DND-41 (cell line): ENCODE data around the gene ITIH5.

Experiments used
- ATAC-seq: fragments of 200-7000 bp; cut with Tn5 transposase; 3 replicates; pipeline ENCODE4 v1.9.1; 2021; ENCODE audit warnings: low read depth; ENCODE audit not compliant: insufficient read depth
- DNase-seq: peaks from one replicate; pipeline ENCODE4 v3.0.0-alpha.2; 2020
- H2AFZ ChIP-seq: 2 replicates; pipeline ENCODE4 v1.6.0; 2012; ENCODE audit warnings: low read depth, low read length
- H3K27ac ChIP-seq: 2 replicates; pipeline ENCODE4 v1.5.1; 2012; ENCODE audit warnings: low read length, inconsistent platforms
- H3K27me3 ChIP-seq: fragments of 200-600 bp; sonication (generic); 2 replicates; pipeline ENCODE4 v1.6.0; 2012; ENCODE audit warnings: low read length, mild to moderate bottlenecking, inconsistent platforms; ENCODE audit not compliant: insufficient read depth, poor library complexity
- H3K36me3 ChIP-seq: 2 replicates; pipeline ENCODE4 v1.5.1; 2012; ENCODE audit warnings: low read length, inconsistent platforms; ENCODE audit not compliant: insufficient read depth
- H3K4me1 ChIP-seq: 2 replicates; pipeline ENCODE4 v1.5.1; 2012; ENCODE audit warnings: mild to moderate bottlenecking, low read length; ENCODE audit not compliant: insufficient read depth
- H3K4me2 ChIP-seq: 2 replicates; pipeline ENCODE4 v1.6.0; 2012; ENCODE audit warnings: mild to moderate bottlenecking, moderate library complexity, low read length, inconsistent platforms; ENCODE audit not compliant: insufficient read depth
- H3K4me3 ChIP-seq, 2 experiments: fragments of 200-600 bp in 1 of 2; shearing (Covaris generic) in 1 of 2; 2 replicates each; pipeline ENCODE4 v1.5.1; 2012 to 2016; ENCODE audit warnings: inconsistent platforms in 2 of 2, low read length in 2 of 2, mild to moderate bottlenecking in 2 of 2, low read depth in 1 of 2, moderate library complexity in 1 of 2
- H3K79me2 ChIP-seq: 2 replicates; pipeline ENCODE4 v1.6.0; 2012; ENCODE audit warnings: low read length, inconsistent platforms; ENCODE audit not compliant: insufficient read depth
- H3K9ac ChIP-seq: 2 replicates; pipeline ENCODE4 v1.6.0; 2012; ENCODE audit warnings: low read depth, mild to moderate bottlenecking, inconsistent platforms, low read length, moderate library complexity
- H3K9me3 ChIP-seq: 2 replicates; pipeline ENCODE4 v1.5.1; 2012; ENCODE audit warnings: low read length, moderate library complexity, mild to moderate bottlenecking, inconsistent platforms; ENCODE audit not compliant: insufficient read depth, severe bottlenecking
- H4K20me1 ChIP-seq: 2 replicates; pipeline ENCODE4 v1.6.0; 2012; ENCODE audit warnings: low read length; ENCODE audit not compliant: insufficient read depth
- EZH2 ChIP-seq: IDR thresholded peaks from 3 replicates; pipeline ENCODE4 v1.6.1; 2012; ENCODE audit warnings: borderline replicate concordance, low read depth, mild to moderate bottlenecking, moderate library complexity, low read length, inconsistent platforms; ENCODE audit not compliant: severe bottlenecking
- TF ChIP-seq, protein P1 (sequence below): IDR thresholded peaks from 2 replicates; pipeline ENCODE4 v1.5.1; 2012; ENCODE audit warnings: borderline replicate concordance, low read length, moderate library complexity, mild to moderate bottlenecking; ENCODE audit not compliant: poor library complexity, severe bottlenecking; ENCODE audit errors: extremely low read depth

ITIH5 gene

DNA sequence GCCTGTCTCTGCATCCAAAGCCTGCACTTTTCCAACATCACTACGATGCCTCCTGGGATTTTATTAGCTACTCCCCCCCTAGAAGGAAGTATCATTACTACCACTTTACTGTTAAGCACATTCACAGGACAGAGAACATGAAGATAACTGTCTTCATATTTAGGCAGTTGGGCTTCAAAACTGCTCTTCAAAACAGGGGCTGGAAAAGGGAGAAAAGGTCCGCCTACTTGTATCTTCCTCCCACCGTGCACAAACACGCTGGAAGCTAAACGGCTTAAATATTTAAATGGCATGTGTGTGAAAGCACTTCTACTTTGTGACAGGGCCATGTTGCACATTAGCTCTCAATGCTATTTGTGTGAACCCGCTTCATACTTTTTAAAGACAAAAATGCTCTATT lies 999 bp downstream of the ITIH5 start:
- DNase-seq (no peak), ATAC-seq (no peak)
- H3K27me3 ChIP-seq, result no peaks in the 10 kb centered on the region
- no peaks in the 10 kb centered on the region for H3K79me2 ChIP-seq
- no peak overlapping the region for H3K4me2 ChIP-seq
- H3K36me3 ChIP-seq, result no peaks in the 10 kb centered on the region
- H3K9me3 ChIP-seq, result no peaks in the 10 kb centered on the region
- no peak for TF ChIP-seq EZH2
- TF ChIP-seq, protein P1, sequence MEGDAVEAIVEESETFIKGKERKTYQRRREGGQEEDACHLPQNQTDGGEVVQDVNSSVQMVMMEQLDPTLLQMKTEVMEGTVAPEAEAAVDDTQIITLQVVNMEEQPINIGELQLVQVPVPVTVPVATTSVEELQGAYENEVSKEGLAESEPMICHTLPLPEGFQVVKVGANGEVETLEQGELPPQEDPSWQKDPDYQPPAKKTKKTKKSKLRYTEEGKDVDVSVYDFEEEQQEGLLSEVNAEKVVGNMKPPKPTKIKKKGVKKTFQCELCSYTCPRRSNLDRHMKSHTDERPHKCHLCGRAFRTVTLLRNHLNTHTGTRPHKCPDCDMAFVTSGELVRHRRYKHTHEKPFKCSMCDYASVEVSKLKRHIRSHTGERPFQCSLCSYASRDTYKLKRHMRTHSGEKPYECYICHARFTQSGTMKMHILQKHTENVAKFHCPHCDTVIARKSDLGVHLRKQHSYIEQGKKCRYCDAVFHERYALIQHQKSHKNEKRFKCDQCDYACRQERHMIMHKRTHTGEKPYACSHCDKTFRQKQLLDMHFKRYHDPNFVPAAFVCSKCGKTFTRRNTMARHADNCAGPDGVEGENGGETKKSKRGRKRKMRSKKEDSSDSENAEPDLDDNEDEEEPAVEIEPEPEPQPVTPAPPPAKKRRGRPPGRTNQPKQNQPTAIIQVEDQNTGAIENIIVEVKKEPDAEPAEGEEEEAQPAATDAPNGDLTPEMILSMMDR, result no peak
- no peak overlapping the region for H3K4me3 ChIP-seq
- no peaks in the 10 kb centered on the region for H3K4me1 ChIP-seq
- H2AFZ ChIP-seq, result no peak overlapping the region
- no peaks in the 10 kb centered on the region for H4K20me1 ChIP-seq
- no peak overlapping the region for H3K27ac ChIP-seq
- no peak overlapping the region for H3K9ac ChIP-seq

DNA sequence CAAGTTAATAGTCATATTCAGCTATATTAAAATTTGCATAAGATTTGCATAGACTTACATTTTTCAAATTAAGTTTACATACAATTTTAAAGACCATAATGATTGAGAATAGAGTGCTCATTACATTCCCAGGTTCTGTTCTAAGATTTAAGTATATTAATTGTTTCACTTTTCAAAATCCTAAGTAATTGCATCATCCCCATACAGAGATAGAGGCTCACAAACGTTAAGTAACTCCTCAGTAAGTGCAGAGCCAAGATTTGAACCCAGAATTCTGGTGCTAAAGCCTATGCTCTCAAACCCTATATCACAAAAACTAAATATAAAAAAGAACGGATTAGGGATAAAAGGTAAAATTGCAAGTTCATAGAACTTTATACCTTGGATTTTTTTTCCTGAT lies 2.1 kb downstream of the ITIH5 start:
- Histone ChIP-seq H3K9me3 (no peaks in the 10 kb centered on the region), H4K20me1 (no peaks in the 10 kb centered on the region), H3K4me1 (no peaks in the 10 kb centered on the region), H3K27me3 (no peaks in the 10 kb centered on the region), H3K9ac (no peak overlapping the region), H3K27ac (no peak overlapping the region), H3K79me2 (no peaks in the 10 kb centered on the region), H3K4me3 (no peak overlapping the region), H3K4me2 (no peak overlapping the region), H2AFZ (no peak overlapping the region), H3K36me3 (no peaks in the 10 kb centered on the region)
- ATAC-seq, result no peak
- no peak for TF ChIP-seq EZH2
- TF ChIP-seq, protein P1, result no peak
- DNase-seq, result no peak

DNA sequence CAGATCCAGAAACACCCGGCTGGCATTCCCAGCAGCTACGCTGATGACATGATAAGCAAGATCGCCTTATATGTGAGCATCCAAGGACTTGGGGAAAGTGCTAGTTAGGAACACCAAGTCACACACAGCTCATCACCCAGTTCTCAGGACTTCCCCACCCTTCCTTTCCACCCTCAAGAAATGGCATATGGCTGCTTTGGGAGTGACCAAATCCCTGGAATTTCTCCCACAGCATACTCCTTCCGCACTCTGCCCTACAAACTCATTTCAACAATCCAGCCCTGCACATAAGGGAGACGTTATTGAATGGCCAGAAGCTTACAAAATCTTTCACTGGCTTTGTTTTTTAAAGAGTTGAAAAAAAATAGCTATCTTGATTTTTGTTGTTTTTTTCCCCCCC lies 4.2 kb downstream of the ITIH5 start:
- H3K36me3 ChIP-seq, result no peaks in the 10 kb centered on the region
- H3K79me2 ChIP-seq, result no peaks in the 10 kb centered on the region
- no peak overlapping the region for H3K27ac ChIP-seq
- H3K4me2 ChIP-seq, result no peak overlapping the region
- H3K9me3 ChIP-seq, result no peaks in the 10 kb centered on the region
- no peaks in the 10 kb centered on the region for H3K27me3 ChIP-seq
- no peak overlapping the region for H2AFZ ChIP-seq
- TF ChIP-seq, protein P1, result no peak
- TF ChIP-seq EZH2, result no peak
- DNase-seq (no peak), ATAC-seq (no peak)
- no peak overlapping the region for H3K4me3 ChIP-seq
- no peak overlapping the region for H3K9ac ChIP-seq
- H4K20me1 ChIP-seq, result no peaks in the 10 kb centered on the region
- H3K4me1 ChIP-seq, result no peaks in the 10 kb centered on the region

DNA sequence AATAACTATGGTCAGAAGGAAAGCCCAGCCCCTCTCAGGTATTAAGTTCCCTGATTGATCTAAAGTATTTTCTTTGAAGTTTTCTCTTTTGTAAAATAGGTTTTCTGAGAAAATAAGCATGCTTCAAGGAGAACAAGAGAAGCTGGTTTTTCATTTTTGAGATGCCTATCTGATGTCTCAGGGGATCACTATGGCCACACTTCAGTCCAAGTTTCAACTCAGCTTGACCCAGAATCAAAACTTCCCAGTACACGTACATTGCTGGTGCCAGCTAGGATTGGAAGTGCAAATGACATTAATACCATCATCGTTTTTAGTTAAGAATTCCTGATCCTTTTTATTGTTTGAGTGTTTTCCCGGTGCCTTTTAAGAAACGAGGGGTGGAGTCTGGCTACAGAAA lies 7.2 kb downstream of the ITIH5 start:
- H3K4me3 ChIP-seq, result no peak overlapping the region
- no peak overlapping the region for H3K4me2 ChIP-seq
- DNase-seq (no peak), ATAC-seq (no peak)
- H3K9me3 ChIP-seq, result no peaks in the 10 kb centered on the region
- TF ChIP-seq EZH2, result no peak
- no peak overlapping the region for H3K9ac ChIP-seq
- no peaks in the 10 kb centered on the region for H3K27me3 ChIP-seq
- H2AFZ ChIP-seq, result no peak overlapping the region
- no peaks in the 10 kb centered on the region for H3K79me2 ChIP-seq
- H3K4me1 ChIP-seq, result no peaks in the 10 kb centered on the region
- H3K27ac ChIP-seq, result no peak overlapping the region
- no peaks in the 10 kb centered on the region for H3K36me3 ChIP-seq
- no peaks in the 10 kb centered on the region for H4K20me1 ChIP-seq
